GM21825 (cell line): ENCODE measurements around the gene UBE2E2.

Source experiments
- ATAC-seq: cut with Tn5 transposase; IDR thresholded peaks from one replicate; pipeline ENCODE4 v1.9.1; 2021; ENCODE audit warnings: mild to moderate bottlenecking, moderate library complexity; ENCODE audit not compliant: unreplicated experiment

Gene UBE2E2

DNA sequence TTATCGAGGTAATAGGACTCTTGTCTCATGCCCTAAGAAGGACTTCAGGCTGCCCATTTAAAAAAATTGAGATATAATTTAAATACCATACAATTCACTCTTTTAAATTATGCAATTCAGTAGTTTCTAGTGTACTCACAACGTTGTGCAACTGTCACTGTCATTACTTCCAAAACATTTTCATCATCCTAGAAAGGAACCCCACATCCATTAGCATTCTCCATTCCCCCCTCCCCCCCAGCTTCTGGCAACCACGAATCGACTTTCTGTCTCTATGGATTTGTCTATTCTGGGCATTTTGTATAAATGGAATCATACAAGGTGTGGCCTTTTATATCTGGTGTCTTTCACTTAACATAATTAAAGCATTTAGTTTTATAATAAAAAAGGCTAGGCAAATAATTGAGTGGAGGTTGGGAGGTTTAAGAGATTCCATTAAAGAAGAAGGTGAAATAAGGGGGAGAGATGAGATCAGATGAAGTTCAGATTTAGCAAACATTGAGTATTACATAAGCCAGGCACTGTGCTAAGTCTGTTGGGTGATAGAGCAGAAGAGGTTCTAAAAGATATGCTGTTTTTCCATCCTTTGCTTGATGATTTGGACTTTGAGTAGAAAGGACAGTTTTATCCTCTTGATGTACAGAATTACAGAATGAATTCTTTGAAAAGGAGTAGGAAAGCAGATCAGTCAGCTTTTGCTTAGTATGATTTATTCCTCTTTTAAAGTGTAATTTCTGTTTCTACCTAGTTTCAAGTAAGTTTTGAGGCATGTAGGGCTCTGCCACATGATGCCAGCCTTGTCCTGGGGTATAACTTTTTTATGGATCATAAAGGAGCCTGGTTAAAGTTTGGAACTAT lies 36.3 kb downstream of the UBE2E2 start:
- no peak for ATAC-seq

DNA sequence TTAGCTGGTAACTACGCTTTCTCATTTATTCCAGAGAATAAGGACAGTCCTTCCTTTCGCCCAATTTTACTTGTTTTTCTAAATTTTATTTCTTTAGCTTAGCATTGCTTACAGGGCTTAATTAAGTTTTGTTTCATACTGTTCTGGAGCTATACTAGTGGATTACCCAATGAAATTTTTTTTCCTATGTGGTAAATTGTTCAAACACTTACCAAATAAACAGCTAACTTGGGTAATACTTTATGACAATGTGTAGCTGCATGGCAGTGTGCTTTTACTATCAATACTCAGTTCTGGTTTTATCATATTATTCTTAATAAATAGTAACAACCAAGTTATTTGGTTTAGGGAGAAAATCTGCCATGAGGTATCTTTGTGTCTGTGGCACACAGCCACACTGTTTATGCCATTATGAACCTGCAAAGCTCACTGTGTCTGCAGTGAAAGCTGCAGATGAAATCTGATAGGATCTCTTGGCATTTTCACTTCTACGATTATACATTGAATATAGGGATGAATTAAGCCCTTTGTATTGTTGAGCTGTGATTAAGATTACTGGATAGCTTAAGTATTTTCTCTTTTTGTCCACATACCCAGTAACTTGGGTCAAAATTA lies 37.2 kb downstream of the UBE2E2 start:
- no peak for ATAC-seq

DNA sequence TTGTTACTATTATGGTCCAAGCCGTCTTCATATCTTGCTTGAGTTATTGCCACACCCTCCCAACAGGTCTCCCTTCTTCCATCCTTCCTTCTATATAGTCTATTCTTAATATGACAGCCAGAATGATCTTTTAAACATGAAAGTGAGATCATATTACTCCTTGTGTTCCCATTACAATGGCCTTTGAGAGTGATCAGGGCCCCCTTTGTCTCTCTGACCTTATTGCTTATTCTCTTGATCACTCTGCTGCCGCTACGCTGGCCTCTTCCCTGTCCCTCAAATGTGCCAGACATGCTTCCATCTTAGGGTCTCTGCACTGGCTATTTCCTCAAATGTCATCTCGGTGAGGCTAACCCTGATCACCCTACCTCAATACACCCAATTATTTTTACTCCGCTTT lies 38.1 kb downstream of the UBE2E2 start:
- no peak for ATAC-seq

DNA sequence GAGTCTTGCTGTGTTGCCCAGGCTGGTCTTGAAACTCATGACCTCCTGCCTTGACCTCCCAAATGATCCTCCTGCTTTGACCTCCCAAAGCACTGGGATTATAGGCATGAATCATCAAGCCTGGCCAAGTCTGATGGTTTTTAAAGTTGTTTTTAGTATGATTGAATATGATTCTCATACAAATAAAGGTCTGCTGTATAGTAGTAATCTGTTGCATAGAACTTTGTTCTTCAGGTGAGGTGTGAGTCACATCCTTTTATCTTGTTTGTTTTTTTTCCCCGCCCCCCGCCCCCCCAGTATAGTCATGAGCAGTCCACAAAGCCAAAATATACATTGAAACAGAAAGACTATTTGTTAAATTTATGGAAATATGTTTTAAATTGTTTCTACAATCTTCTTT lies 39.0 kb downstream of the UBE2E2 start:
- ATAC-seq, result no peak

DNA sequence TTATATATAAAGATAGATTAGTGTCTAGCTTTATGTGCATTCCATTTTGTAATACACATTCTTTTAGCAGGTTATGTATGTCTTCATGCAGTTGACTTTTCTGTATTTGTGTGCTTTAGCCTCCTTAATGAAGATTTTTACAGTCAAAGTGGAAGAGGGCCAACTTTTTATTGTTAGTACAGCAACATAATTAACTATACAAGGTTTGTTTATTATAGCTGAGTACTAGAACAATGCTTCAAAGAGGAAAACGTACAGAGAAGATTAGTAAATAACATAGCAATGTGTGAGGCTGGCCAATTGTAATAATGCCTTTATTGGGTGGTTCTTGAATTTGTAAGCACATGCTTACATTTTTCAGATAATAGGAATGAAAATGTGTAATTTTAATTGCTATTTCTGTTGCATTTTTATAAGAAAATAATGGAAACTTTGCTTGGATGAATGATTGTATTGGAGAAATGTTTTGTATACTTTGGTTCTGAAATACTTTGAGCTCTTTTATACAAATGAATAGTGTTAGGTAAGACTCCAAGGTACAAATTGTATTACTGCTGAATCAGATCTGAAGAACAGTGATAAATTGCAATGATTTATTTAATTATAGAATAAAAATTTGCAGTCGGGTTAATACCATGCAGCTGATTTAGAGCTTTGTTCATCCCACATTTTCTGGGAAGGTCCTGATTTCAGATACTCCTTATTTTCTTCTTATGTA lies 41.4 kb downstream of the UBE2E2 start:
- no peak for ATAC-seq

DNA sequence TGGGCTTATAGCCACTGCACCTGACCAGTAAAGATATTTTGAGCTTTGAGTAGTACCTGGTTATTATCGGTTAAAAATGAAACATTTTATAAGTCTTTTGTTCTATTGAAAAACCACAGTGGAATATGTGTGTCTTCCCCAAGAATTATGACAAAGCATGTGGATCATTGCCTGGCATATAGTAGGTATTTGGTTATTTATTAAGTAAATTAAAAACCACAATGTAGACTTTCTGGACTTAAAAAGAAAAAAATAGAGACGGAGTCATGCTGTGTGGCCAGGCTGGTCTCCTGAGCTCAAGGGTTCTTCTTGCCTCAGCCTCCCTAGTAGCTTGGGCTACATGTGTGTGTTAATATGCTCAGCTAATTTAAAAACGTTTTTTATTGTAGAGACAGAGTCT lies 43.5 kb downstream of the UBE2E2 start:
- no peak for ATAC-seq

DNA sequence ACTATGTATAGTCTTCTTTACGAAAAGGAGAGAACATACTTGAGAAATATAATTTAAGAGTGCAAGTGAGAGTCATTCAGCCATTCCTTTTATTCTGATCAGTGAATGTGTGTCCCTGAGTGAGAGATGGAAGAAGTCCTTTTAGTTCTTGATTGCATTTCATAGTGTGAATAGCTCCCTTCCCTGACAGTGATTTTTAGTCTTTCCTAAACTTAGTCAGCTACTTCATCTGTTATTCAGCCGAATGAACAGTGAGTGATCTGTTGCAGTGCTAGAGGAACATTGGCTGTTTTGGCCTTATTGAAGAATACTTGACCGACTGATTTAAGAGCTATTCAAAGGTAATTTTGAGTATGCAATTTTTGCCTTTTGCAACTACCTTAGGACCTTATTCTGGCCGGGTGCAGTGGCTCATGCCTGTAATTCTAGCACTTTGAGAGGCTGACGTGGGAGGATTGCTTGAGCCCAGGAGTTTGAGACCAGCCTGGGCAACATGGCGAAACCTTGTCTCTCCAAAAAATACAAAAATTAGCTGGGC lies 45.5 kb downstream of the UBE2E2 start:
- ATAC-seq, result no peak

DNA sequence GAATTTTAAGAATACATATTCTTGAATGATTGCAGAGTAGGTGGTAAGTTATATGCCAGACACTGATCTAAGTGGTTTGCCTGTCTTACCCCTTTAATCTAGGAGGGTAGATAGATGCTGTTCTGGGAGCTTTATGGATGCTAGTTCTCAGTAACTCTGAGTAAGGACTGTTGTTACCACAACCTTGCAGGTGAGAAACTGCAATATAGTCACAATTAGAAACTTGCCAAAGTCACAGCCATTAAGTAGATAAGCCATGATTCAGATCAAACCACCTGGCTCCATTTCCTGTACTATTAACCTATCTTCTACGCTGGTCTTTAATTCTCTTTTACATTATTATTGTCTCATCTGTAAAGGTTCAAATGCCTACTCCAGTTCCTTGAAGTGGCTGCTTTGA lies 46.8 kb downstream of the UBE2E2 start:
- no peak for ATAC-seq

DNA sequence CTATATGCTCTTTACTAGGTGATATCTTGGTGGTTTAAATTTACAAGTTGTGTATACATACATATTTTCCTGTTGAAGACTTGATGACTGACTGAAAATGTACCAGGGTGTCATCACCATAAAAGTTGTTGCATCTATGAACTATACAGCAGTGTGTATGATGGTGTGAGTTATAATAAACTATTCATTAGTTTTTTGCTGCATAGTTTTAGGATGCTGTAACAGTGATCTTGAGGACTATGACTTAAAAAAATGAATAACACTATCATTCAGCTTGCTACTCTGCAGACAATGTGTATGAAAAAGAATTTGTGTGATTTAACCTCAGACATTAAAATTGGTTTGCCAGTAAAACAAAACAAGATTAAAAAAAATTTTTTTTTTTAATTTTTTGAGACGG lies 49.0 kb downstream of the UBE2E2 start:
- no peak for ATAC-seq

DNA sequence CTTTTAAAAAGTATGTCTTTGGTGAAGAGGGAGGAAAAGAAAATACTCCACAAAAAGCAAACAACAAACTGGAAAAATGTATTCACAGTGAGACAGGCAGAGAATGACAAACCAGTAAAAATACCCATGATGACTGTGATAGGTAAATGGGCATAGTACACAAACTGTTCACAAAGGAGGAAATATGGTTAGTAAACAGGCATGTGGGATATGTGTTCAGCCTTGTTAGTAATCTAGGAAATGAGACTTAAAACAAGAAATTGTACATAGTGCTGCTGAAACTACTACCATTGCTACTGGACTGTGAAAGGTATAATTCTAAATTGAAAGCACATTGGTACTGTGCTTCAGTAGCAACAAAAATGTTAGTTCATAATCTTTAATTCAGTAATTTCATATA lies 50.1 kb downstream of the UBE2E2 start:
- ATAC-seq, result peak; percentile 72

DNA sequence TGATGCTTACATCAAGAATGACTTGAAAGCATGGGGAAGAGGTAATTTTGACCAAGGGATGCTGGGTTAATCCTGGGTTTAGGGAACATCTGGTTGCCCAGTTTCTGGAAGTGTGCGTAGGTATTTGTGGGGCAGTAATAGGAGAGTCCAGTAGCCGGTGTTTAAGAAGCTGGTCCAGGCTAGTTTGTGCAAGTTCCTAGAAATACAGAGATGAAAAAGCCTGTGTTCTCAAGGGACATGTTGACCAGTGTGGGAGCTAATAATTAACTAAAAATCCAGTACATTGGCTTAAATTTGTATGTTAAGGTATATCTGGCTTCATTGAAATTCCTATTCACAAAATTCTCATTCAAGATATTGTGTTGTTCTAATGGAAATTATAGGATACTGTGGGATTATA lies 51.2 kb downstream of the UBE2E2 start:
- no peak for ATAC-seq

DNA sequence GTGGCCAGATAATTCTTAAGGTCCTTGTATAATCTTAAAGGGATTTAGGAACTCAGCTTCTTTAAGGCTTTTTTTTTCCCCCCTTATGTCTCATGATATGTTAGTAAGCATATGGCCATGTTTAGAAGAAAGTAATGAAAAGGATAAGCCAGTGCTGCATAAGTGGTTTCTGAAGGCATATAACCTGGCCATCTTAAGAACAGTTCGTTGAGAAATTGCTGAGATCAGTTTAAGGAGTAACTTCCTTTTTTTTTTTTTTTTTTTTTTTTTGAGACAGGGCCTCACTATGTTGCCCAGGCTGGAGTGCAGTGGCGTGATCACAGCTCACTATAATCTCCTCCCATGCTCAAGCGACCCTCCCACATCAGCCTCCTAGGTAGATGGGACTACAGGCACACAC lies 51.7 kb downstream of the UBE2E2 start:
- no peak for ATAC-seq

DNA sequence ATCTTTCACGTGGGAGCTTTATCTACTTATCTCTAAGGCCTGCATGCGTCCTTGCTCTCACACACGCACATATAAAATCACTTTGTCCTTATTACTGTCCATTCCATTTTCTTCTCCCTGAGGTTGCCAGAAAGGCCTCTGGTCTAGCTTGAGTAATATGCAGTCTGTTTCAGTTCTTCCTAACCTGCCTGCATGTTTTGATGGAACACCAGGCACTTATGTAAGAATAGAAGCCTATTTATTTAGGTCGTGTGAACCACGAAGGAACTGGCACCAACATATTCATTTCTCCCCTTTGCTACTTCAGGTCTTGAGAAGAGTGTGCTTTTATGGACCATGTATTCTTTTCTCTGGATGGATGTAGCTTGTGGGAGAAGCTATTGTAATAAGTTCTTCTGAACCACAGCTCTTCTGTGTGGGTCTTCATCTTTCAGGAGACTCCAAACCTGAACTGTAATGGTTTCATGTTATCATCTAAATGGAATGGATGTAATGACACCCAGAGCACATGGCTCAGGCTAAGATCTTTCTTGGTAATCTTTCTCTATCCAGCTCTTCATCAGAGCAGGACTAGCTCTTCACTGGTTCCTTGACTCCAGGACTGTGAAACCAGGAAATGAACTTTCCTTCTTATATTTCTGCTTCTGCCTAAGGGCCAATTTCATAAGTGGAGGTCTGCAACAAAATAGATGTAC lies 53.8 kb downstream of the UBE2E2 start:
- no peak for ATAC-seq

DNA sequence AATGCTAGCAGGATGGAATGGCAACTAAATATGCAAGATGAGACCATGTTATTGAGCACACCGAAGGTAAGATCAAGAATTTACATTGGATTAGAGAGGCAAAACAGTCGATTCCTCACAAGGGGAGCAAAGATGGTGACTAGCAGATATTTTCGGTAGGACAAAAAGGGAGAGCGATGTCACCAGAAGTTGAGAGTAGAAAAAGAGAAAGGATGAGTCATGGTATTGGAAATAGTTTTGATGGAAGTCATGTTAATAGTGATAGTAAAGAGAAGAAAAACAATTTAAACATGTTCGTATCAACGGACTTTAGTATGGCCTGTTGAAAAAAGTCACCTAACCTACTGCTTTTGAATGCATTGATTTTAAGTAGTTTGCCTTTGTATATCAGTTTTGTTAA lies 55.0 kb downstream of the UBE2E2 start:
- no peak for ATAC-seq

DNA sequence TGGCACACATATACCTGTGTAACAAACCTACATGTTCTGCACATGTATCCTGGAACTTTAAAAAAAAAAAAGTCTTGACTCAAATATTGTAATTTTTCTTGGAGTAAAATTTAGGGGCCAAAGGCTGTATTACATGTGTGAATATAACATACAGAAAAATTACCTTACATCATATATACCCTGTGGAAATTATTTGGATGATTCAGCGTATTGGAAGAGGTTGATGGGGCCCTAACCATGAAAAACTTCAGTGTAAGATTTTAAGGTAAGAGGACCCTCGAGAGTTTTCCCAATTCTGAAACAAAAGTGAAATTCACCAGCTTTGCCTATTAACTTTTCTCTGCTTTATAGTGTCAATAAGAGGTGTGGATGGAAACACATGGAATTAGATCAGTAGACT lies 56.4 kb downstream of the UBE2E2 start:
- ATAC-seq, result no peak

DNA sequence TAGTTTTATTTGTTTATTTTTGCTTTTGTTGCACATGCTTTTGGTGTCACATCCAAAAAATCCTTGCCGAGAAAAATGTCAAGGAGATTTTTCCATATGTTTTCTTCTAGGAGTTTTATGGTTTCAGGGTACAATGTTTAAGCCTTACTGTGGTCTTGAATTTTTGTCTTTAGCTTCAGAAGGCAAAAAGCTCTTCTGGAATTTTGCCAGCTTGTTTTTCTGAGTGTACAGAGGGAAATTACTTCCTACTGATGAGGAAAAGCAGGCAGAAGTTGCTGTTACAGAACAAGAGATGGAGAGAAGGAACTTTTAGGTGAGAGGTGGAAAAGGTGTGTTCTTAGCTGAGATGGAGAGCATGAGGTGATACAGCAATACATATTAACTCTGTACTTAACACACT lies 59.6 kb downstream of the UBE2E2 start:
- ATAC-seq, result no peak

DNA sequence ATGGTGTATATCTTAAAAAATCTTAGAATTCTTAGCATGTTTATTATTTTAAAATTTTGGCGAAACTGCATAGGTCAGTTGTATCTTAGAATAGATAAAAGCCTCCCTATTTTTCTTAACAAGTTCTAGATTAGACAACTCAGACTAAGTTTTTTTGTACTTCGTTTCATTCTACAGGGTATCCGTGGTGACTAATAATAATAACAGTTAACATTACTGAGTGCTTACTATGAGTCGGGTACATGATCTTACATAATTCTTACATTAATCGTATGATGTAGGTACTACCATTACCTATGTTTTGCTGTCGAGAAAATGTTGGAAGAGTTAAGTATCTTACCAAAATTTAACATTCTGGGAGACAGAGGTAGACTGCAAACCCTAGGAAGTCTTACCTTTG lies 60.7 kb downstream of the UBE2E2 start:
- no peak for ATAC-seq

DNA sequence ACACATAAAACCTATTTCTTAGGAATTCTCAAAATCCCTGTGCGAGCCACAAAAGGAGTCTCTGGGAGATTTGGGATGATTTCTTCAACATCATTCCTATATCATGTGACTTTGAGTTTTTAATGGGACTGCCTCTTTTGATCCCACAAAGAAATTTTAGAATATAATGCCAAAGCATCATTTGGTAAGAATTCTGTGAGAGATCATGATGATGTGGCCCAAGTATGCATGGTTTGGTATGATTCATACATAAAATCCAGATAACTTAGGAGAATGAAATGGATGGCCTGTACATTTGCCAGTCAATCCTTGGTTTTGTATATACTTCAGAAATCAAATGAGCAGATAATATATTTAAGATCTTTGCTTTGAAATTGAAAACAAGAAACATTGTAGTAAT lies 61.3 kb downstream of the UBE2E2 start:
- ATAC-seq, result no peak

DNA sequence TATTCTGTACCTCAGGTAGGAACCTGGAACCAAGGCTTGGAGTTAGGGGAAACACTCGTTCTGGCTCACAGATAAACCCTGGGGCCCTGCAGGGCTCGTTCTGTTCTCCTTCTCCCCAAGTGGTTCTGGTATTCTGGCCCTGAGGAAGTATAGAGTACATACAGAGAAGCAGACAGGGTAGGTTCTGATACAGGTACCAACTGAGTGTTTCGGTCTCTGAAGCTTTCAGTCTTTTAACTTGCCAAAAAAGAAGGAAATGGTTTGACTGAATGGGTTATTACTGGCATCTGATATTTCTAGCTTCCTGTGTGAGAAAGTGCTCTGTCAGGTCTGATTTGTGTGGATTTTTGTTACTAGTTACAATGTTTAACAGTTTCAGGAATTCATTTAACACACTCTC lies 67.3 kb downstream of the UBE2E2 start:
- ATAC-seq, result no peak

DNA sequence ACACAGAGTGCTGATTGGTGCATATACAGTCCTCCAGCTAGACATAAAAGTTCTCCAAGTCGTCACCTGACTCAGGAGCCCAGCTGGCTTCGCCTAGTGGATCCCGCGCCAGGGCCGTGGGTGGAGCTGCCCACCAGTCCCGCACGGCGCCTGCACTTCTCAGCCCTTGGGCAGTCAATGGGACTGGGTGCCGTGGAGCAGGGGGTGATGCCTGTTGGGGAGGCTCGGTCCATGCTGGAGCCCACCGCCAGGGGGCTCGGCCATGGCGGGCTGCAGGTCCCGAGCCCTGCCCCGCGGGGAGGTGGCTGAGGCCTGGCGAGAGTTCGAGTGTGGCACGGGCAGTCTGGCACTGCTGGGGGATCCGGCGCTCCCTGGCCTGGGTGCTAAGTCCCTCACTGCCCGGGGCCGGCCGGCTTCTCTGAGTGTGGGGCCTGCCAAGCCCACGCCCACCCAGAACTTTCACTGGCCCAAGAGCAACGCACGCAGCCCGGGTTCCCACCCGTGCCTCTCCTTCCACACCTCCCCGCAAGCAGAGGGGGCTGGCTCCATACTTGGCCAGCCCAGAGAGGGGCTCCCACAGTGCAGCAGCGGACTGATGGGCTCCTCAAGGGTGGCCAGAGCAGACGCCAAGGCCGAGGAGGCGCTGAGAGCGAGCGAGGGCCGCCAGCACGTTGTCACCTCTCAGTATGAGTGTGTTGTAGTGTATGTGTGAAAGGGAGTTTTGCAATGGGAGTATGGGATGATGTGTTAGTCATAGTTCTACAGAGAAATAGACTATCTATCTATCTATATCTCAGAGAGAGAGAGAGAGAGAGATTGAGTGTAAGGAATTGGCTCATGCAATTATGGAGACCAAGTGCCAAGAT lies 69.0 kb downstream of the UBE2E2 start:
- ATAC-seq, result no peak
